Measurements from ENCODE around the gene LAMTOR2.

GRCh38 chr1:156081180-156081916, 26.8 kb downstream of the LAMTOR2 start:
- TF ChIP-seq CTCF (IDR thresholded peaks at IDR 0.05; ENCODE audit: low read depth, low read length, poor library complexity, severe bottlenecking) = no peak
- no peak for TF ChIP-seq EZH2phosphoT487 (IDR thresholded peaks at IDR 0.05; ENCODE audit: borderline replicate concordance, low read length)

Data from DOHH2 (cell line).